ENCODE data around the gene RERE. TPM values are rescaled to one million over a fixed set of nuclear protein-coding genes. Genes with fewer than 3 reads are reported as not detected.

The RERE gene
- total RNA-seq, 1 experiment from 2014 or later: 20.0 TPM

DNA sequence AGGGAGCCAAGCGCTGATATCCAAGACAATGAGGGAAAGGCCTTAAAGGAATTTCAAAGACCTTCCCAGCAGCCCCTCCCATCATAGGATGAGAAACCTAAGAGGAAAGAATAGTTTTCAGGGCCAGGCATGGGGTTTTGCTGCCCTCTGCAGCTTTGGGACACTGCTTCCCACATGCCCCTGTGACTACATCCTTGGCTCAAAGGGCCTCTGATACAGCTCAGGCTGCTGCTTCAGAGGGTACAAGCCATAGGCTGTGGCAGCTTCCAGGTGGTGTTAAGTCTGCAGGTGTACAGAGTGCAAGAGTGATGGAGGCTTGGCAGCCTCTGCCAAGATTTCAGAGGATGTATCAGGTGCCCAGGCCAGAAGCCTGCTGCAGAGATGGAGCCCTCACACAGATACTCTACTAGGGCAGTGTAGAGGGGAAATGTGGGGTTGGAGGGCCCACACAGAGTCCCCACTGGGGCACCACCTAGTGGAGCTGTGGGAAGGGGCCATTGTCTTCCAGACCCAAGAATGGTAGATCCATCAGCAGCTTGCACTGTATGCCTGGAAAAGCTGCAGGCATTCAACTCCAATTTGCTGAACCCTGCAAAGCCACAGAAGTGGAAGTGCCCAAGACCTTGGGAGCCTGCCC lies 373.8 kb downstream of the RERE start:
- peak; percentile 48 for DNase-seq (ENCODE audit: low read depth, low spot score)
- in situ Hi-C loops (cut with HindIII; ENCODE audit: low pct_unique_long_range_greater_than_20kb, low sequenced_read_pairs): no loop called here

DNA sequence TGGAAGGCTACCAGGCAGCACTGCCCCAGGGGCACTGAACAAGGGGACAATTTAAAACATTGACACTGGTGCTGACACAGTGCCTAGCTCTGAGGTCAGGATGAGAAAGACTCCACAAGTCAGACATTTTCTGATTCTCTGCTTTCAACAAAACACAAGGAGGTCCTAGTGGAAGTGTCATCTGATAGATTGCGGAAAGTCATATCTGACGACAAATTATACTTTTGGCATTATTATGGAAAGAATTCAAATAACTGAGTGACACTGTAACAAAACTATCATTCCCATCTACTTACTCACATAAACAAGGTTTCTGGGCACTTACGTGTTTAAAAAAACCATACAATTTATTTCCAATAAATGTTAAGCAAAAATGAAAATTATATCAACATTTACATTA lies 376.0 kb downstream of the RERE start:
- in situ Hi-C loops (cut with HindIII; ENCODE audit: low pct_unique_long_range_greater_than_20kb, low sequenced_read_pairs): no loop called here
- no peak for DNase-seq (ENCODE audit: low read depth, low spot score)

GRCh38 chr1:8439015-8439702 lies 378.3 kb downstream of the RERE start:
- in situ Hi-C loops (cut with HindIII; ENCODE audit: low pct_unique_long_range_greater_than_20kb, low sequenced_read_pairs): no loop called here
- peak; percentile 93 for DNase-seq (ENCODE audit: low read depth, low spot score)

GRCh38 chr1:8438489-8438888 lies 379.0 kb downstream of the RERE start:
- DNase-seq (ENCODE audit: low read depth, low spot score): no peak
- in situ Hi-C loops (cut with HindIII; ENCODE audit: low pct_unique_long_range_greater_than_20kb, low sequenced_read_pairs): no loop called here

- DNase-seq (ENCODE audit: low read depth, low spot score): no peak
- in situ Hi-C loops (cut with HindIII; ENCODE audit: low pct_unique_long_range_greater_than_20kb, low sequenced_read_pairs): no loop called here
These were observed 380.1 kb downstream of the RERE start for GRCh38 chr1:8437347-8437746.

GRCh38 chr1:8435569-8436071 lies 381.8 kb downstream of the RERE start:
- in situ Hi-C loops (cut with HindIII; ENCODE audit: low pct_unique_long_range_greater_than_20kb, low sequenced_read_pairs): no loop called here
- no peak for DNase-seq (ENCODE audit: low read depth, low spot score)

GRCh38 chr1:8434101-8434500 lies 383.3 kb downstream of the RERE start:
- DNase-seq (ENCODE audit: low read depth, low spot score): no peak
- in situ Hi-C loops (cut with HindIII; ENCODE audit: low pct_unique_long_range_greater_than_20kb, low sequenced_read_pairs): no loop called here

GRCh38 chr1:8431784-8432183 lies 385.7 kb downstream of the RERE start:
- in situ Hi-C loops (cut with HindIII; ENCODE audit: low pct_unique_long_range_greater_than_20kb, low sequenced_read_pairs): no loop called here
- DNase-seq (ENCODE audit: low read depth, low spot score): no peak

- DNase-seq (ENCODE audit: low read depth, low spot score): no peak
- in situ Hi-C loops (cut with HindIII; ENCODE audit: low pct_unique_long_range_greater_than_20kb, low sequenced_read_pairs): no loop called here
These were observed 386.4 kb downstream of the RERE start for GRCh38 chr1:8431019-8431418.

DNA sequence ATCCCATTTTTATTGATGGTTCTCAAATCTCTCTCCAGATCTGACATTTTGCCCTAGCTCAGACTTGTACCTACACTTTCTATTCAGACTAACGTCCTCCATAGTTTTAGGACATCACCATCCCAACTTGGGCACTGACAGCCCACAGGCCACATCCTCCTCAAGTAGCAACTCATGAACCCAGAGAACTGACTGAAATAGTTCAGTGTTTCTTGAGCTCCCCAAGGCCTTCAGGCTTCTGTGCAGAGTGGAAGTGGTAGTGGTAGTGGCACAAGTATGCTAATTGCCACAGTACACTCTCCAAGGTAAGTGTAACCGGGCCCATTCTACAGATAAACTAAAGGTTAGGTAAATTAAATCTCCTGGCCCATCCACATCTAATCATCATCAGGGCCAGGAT lies 387.0 kb downstream of the RERE start:
- no peak for DNase-seq (ENCODE audit: low read depth, low spot score)
- in situ Hi-C loops (cut with HindIII; ENCODE audit: low pct_unique_long_range_greater_than_20kb, low sequenced_read_pairs): no loop called here

- DNase-seq (ENCODE audit: low read depth, low spot score): no peak
- in situ Hi-C loops (cut with HindIII; ENCODE audit: low pct_unique_long_range_greater_than_20kb, low sequenced_read_pairs): no loop called here
These were observed 387.8 kb downstream of the RERE start for GRCh38 chr1:8429549-8430110.

DNA sequence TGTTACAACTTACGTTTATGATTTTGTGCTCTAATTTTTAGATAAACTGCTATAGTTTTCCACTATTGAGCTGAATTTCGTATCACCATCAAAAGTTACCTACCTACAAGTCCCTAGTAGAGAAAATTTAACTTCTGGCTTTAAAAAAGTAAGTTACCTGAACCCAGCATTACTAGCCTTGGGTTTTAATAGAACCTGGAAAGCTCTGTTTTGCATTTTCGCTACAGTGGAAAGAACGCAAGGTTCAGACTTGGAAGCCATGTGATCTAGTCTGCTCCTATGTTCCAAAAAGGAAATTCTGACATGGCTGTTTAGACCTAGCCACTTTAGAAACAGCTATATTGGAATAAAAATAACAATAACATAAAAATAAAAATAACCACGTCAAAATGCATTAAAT lies 389.0 kb downstream of the RERE start:
- no peak for DNase-seq (ENCODE audit: low read depth, low spot score)

DNA sequence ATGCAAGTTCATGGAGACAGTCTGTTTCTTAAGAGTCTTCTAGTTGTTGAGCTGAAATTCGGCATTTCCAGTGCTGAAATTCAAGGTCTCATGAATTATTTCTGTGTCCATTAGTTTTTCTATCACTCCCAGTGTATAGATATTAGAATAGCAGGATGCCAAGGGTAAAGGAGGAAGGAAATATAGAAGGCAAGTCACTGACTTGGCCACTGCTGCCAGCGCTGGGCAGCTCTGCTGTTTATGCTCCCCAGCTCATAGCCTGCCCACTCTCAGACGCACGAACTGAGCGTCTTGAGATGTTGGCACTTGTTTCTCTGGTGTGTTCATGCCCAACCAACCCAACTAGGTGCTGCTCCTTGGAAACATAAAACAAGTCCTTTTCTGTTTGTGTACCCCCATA lies 389.5 kb downstream of the RERE start:
- no peak for DNase-seq (ENCODE audit: low read depth, low spot score)
- in situ Hi-C loops (cut with HindIII; ENCODE audit: low pct_unique_long_range_greater_than_20kb, low sequenced_read_pairs): no loop called here

More for the DNA sequence above, 389.0 kb downstream of the RERE start:
- in situ Hi-C loops (cut with HindIII; ENCODE audit: low pct_unique_long_range_greater_than_20kb, low sequenced_read_pairs): no loop called here

- in situ Hi-C loops (cut with HindIII; ENCODE audit: low pct_unique_long_range_greater_than_20kb, low sequenced_read_pairs): no loop called here
- DNase-seq (ENCODE audit: low read depth, low spot score): no peak
These were observed 389.9 kb downstream of the RERE start for GRCh38 chr1:8427493-8427892.

DNA sequence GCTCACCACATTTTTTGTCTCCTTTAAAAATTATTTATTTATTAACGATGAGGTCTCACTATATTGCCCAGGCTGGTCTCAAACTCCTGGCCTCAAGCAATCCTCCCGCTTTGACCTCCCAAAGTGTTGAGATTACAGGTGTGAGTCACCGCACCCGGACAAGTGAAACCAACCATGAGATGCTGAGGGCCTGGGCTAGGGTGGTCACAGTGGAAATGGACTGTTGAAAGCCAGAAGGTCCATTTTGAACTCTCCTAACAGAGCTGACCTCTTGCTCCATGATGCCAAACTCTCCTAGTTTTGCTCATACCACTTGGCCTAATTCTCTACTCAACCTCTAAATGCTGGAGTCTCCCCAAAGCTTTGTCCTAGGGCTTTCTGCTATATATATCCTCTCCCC lies 390.4 kb downstream of the RERE start:
- DNase-seq (ENCODE audit: low read depth, low spot score): no peak
- in situ Hi-C loops (cut with HindIII; ENCODE audit: low pct_unique_long_range_greater_than_20kb, low sequenced_read_pairs): no loop called here

DNA sequence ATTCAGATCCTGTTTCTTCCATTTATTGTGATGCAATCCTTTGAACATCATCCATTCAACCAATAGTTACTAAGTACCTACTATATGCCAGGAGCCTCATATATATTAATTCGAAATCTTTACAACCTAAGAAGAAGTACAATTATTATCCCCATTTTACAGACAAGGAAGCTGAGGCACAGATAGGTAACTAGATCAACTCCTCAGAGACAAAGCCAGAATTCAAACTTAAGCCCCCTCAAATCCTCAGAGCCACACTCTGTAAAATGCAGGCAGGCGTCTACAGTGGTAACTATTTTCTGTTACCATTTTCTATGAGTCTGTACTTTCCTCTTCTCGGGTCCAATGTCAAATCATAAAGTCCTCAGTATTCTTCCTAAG lies 391.7 kb downstream of the RERE start:
- in situ Hi-C loops (cut with HindIII; ENCODE audit: low pct_unique_long_range_greater_than_20kb, low sequenced_read_pairs): no loop called here
- no peak for DNase-seq (ENCODE audit: low read depth, low spot score)

DNA sequence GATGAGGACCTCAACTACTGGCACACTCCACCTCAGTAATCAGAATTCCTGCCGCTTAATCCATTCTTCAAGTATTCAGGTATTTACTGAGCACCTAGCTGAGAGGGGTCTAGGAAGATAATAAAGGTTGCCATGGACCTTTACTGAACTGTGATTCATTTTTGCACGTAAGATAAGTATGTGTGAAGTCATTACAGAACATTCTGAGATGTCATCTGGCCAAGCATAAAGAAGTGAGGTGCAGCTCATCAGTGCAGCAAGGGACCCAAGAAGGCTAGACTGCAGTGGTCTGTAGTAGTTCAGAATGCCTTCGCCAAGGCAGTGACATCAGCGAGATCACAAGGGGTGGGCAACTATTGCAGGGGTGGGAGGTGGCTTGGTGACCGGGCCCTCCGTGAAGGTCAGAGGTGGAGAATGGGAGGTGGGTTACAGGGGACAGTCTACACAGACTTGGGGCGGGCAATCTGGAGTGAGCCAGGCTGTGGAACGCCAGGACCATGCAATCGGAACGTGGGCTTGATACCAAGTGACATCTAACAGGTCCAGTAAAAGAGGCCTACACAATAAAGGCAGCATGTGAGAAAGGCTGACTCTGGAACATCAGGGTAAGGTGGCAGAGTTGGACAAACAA lies 392.2 kb downstream of the RERE start:
- no peak for DNase-seq (ENCODE audit: low read depth, low spot score)
- in situ Hi-C loops (cut with HindIII; ENCODE audit: low pct_unique_long_range_greater_than_20kb, low sequenced_read_pairs): no loop called here

- DNase-seq (ENCODE audit: low read depth, low spot score): no peak
- in situ Hi-C loops (cut with HindIII; ENCODE audit: low pct_unique_long_range_greater_than_20kb, low sequenced_read_pairs): no loop called here
These were observed 392.8 kb downstream of the RERE start for GRCh38 chr1:8424539-8425116.
